Astrocyte (in vitro differentiated cells and primary cell): ENCODE data around the gene DNAI4. TPM values are rescaled to one million over a fixed set of nuclear protein-coding genes. Genes with fewer than 3 reads are reported as not detected.

Source experiments
- DNase-seq: peaks from one replicate; pipeline ENCODE4 v3.0.0-alpha.2; 2010; ENCODE audit warnings: low read depth
- FAIRE-seq: peaks from 2 replicates; lab custom pipeline; 2011; peaks lifted over from hg19 to GRCh38; lab: Jason Lieb, UNC
- H2AFZ ChIP-seq: 2 replicates; pipeline ENCODE4 v1.6.0; 2012; ENCODE audit warnings: low read depth, low read length, inconsistent platforms
- H3K27ac ChIP-seq: 2 replicates; pipeline ENCODE4 v1.5.1; 2011; ENCODE audit warnings: low read depth, low read length, inconsistent platforms
- H3K27me3 ChIP-seq: 2 replicates; pipeline ENCODE4 v1.6.0; 2011; ENCODE audit warnings: low read length, inconsistent platforms; ENCODE audit not compliant: insufficient read depth
- H3K36me3 ChIP-seq: 2 replicates; pipeline ENCODE4 v1.5.1; 2011; ENCODE audit warnings: low read length, inconsistent platforms; ENCODE audit not compliant: insufficient read depth
- H3K4me1 ChIP-seq: 2 replicates; pipeline ENCODE4 v1.5.1; 2011; ENCODE audit warnings: low read length, inconsistent platforms; ENCODE audit not compliant: insufficient read depth
- H3K4me2 ChIP-seq: 2 replicates; pipeline ENCODE4 v1.6.0; 2012; ENCODE audit warnings: low read length, inconsistent platforms
- H3K4me3 ChIP-seq: 2 replicates; pipeline ENCODE4 v1.5.1; 2011; ENCODE audit warnings: low read depth, mild to moderate bottlenecking, low read length, inconsistent platforms; ENCODE audit not compliant: insufficient read depth
- H3K79me2 ChIP-seq: 2 replicates; pipeline ENCODE4 v1.6.0; 2012; ENCODE audit warnings: mild to moderate bottlenecking, low read length, inconsistent platforms; ENCODE audit not compliant: insufficient read depth
- H3K9ac ChIP-seq: 2 replicates; pipeline ENCODE4 v1.6.0; 2012; ENCODE audit warnings: mild to moderate bottlenecking, low read length, inconsistent platforms
- H3K9me3 ChIP-seq: 2 replicates; pipeline ENCODE4 v1.5.1; 2012; ENCODE audit warnings: low read depth, mild to moderate bottlenecking, low read length, inconsistent platforms; ENCODE audit not compliant: insufficient read depth
- H4K20me1 ChIP-seq: 2 replicates; pipeline ENCODE4 v1.6.0; 2012; ENCODE audit warnings: low read length, inconsistent platforms; ENCODE audit not compliant: insufficient read depth
- H3K27ac Mint-ChIP-seq: one replicate; pipeline ENCODE4 v1.8.0; 2021; ENCODE audit warnings: mild to moderate bottlenecking, mixed read lengths; ENCODE audit not compliant: unreplicated experiment
- H3K27me3 Mint-ChIP-seq: one replicate; pipeline ENCODE4 v1.8.0; 2021; ENCODE audit warnings: low read depth, mixed read lengths; ENCODE audit not compliant: unreplicated experiment
- H3K36me3 Mint-ChIP-seq: one replicate; pipeline ENCODE4 v1.8.0; 2021; ENCODE audit warnings: low read depth, mixed read lengths; ENCODE audit not compliant: unreplicated experiment
- H3K4me1 Mint-ChIP-seq: one replicate; pipeline ENCODE4 v1.8.0; 2021; ENCODE audit warnings: low read depth, mixed read lengths; ENCODE audit not compliant: unreplicated experiment
- H3K4me3 Mint-ChIP-seq: one replicate; pipeline ENCODE4 v1.8.0; 2021; ENCODE audit warnings: mild to moderate bottlenecking, moderate library complexity, mixed read lengths; ENCODE audit not compliant: unreplicated experiment
- H3K9me3 Mint-ChIP-seq: one replicate; pipeline ENCODE4 v1.8.0; 2021; ENCODE audit warnings: mild to moderate bottlenecking, mixed read lengths; ENCODE audit not compliant: unreplicated experiment
- CTCF ChIP-seq: IDR thresholded peaks from 2 replicates; pipeline ENCODE4 v1.5.1; 2011; ENCODE audit warnings: low read depth, mild to moderate bottlenecking, inconsistent platforms, low read length, moderate library complexity; ENCODE audit not compliant: insufficient read depth
- EZH2 ChIP-seq: IDR thresholded peaks from 2 replicates; pipeline ENCODE4 v1.6.1; 2012; ENCODE audit warnings: mild to moderate bottlenecking, low read length, inconsistent platforms; ENCODE audit not compliant: insufficient read depth
- total RNA-seq: library from RNA; stranded (reverse); gene quantifications from 2 replicates; pipeline ENCODE4 v1.2.1, GENCODE V29; 2021

Gene DNAI4
- total RNA-seq, 1 donor from 2014 or later = 7.7 TPM

- no peaks in the 10 kb centered on the region for H3K4me1 Mint-ChIP-seq
- peaks cover 9% of the 10 kb centered on the region for H3K36me3 Mint-ChIP-seq
- no peak overlapping the region for H3K4me2 ChIP-seq
- no peak overlapping the region for H3K27ac ChIP-seq
- no peaks in the 10 kb centered on the region for H3K27me3 ChIP-seq
- no peak overlapping the region for H3K9ac ChIP-seq
- H2AFZ ChIP-seq = no peak overlapping the region
- H3K27ac Mint-ChIP-seq = no peak overlapping the region
- peaks cover 32% of the 10 kb centered on the region for H4K20me1 ChIP-seq
- DNase-seq (no peak), FAIRE-seq (no peak)
- no peaks in the 10 kb centered on the region for H3K9me3 Mint-ChIP-seq
- H3K36me3 ChIP-seq = peaks cover 43% of the 10 kb centered on the region
- no peak for TF ChIP-seq EZH2
- TF ChIP-seq CTCF = no peak
- H3K9me3 ChIP-seq = no peaks in the 10 kb centered on the region
- H3K4me3 ChIP-seq = no peak overlapping the region
- H3K79me2 ChIP-seq = peaks cover 46% of the 10 kb centered on the region
- H3K4me3 Mint-ChIP-seq = no peak overlapping the region
- H3K4me1 ChIP-seq = no peaks in the 10 kb centered on the region
- no peaks in the 10 kb centered on the region for H3K27me3 Mint-ChIP-seq
Measured at GRCh38 chr1:66957938-66958337, 33.3 kb upstream of the DNAI4 start.

- Mint-ChIP-seq H3K36me3 (peaks cover 9% of the 10 kb centered on the region), H3K4me3 (no peak overlapping the region), H3K9me3 (no peaks in the 10 kb centered on the region), H3K27ac (no peak overlapping the region), H3K27me3 (no peaks in the 10 kb centered on the region), H3K4me1 (peaks cover 15% of the 10 kb centered on the region)
- Histone ChIP-seq H2AFZ (no peak overlapping the region), H3K36me3 (peaks cover 28% of the 10 kb centered on the region), H3K4me3 (no peak overlapping the region), H3K4me2 (no peak overlapping the region), H3K79me2 (peaks cover 63% of the 10 kb centered on the region), H3K4me1 (no peaks in the 10 kb centered on the region), H3K9ac (no peak overlapping the region), H3K9me3 (no peaks in the 10 kb centered on the region), H3K27me3 (no peaks in the 10 kb centered on the region), H3K27ac (no peak overlapping the region), H4K20me1 (peaks cover 42% of the 10 kb centered on the region)
- DNase-seq = no peak
- TF ChIP-seq EZH2 = no peak
- TF ChIP-seq CTCF = no peak
- FAIRE-seq = no peak
Measured at GRCh38 chr1:66954208-66954607, 29.6 kb upstream of the DNAI4 start.

- Histone ChIP-seq H3K36me3 (peaks cover 39% of the 10 kb centered on the region), H3K4me3 (no peak overlapping the region), H3K4me1 (no peaks in the 10 kb centered on the region), H3K4me2 (peak overlapping the region; percentile 46), H3K9ac (no peak overlapping the region), H3K27me3 (no peaks in the 10 kb centered on the region), H2AFZ (no peak overlapping the region), H3K9me3 (no peaks in the 10 kb centered on the region), H4K20me1 (peaks cover 44% of the 10 kb centered on the region), H3K27ac (peak overlapping the region; percentile 42), H3K79me2 (peaks cover 79% of the 10 kb centered on the region)
- Mint-ChIP-seq H3K9me3 (no peaks in the 10 kb centered on the region), H3K4me1 (peaks cover 18% of the 10 kb centered on the region), H3K27me3 (no peaks in the 10 kb centered on the region), H3K27ac (peak overlapping the region; percentile 96), H3K4me3 (peak overlapping the region; percentile 0), H3K36me3 (peaks cover 10% of the 10 kb centered on the region)
- FAIRE-seq = peak; percentile 50
- DNase-seq = peak; percentile 91
- TF ChIP-seq EZH2 (no peak), CTCF (no peak)
Measured at GRCh38 chr1:66951513-66951912, 26.9 kb upstream of the DNAI4 start.
